HS-5 (cell line): ENCODE data around the gene BANK1.

Experiments used
- DNase-seq: peaks from one replicate; pipeline ENCODE4 v3.0.0-alpha.2; 2012; ENCODE audit warnings: low read depth

The BANK1 gene

GRCh38 chr4:101823864-101824263 is 33.3 kb downstream of the BANK1 start:
- no peak for DNase-seq

- DNase-seq: no peak
Measured at GRCh38 chr4:101824500-101824899, 34.0 kb downstream of the BANK1 start.

- no peak for DNase-seq
Measured at GRCh38 chr4:101825953-101826352, 35.4 kb downstream of the BANK1 start.

GRCh38 chr4:101831816-101832215 is 41.3 kb downstream of the BANK1 start:
- no peak for DNase-seq

- DNase-seq: no peak
Measured at GRCh38 chr4:101833480-101833879, 43.0 kb downstream of the BANK1 start.

- peak; percentile 20 for DNase-seq
Measured at GRCh38 chr4:101835121-101835904, 44.8 kb downstream of the BANK1 start.

GRCh38 chr4:101843054-101843453 is 52.5 kb downstream of the BANK1 start:
- DNase-seq: no peak

- DNase-seq: no peak
Measured at GRCh38 chr4:101846550-101846949, 56.0 kb downstream of the BANK1 start.

- no peak for DNase-seq
Measured at GRCh38 chr4:101850698-101851097, 60.2 kb downstream of the BANK1 start.

GRCh38 chr4:101851672-101852071 is 61.1 kb downstream of the BANK1 start:
- DNase-seq: no peak

GRCh38 chr4:101853028-101853427 is 62.5 kb downstream of the BANK1 start:
- no peak for DNase-seq

GRCh38 chr4:101853691-101854090 is 63.2 kb downstream of the BANK1 start:
- no peak for DNase-seq

- DNase-seq: no peak
Measured at GRCh38 chr4:101855239-101855638, 64.7 kb downstream of the BANK1 start.

GRCh38 chr4:101856149-101856548 is 65.6 kb downstream of the BANK1 start:
- no peak for DNase-seq

- no peak for DNase-seq
Measured at GRCh38 chr4:101857176-101857575, 66.6 kb downstream of the BANK1 start.

- DNase-seq: no peak
Measured at GRCh38 chr4:101858641-101859040, 68.1 kb downstream of the BANK1 start.

GRCh38 chr4:101862595-101862994 is 72.1 kb downstream of the BANK1 start:
- no peak for DNase-seq

GRCh38 chr4:101864660-101865059 is 74.1 kb downstream of the BANK1 start:
- no peak for DNase-seq

- DNase-seq: peak; percentile 16
Measured at GRCh38 chr4:101865501-101866062, 75.1 kb downstream of the BANK1 start.

- no peak for DNase-seq
Measured at GRCh38 chr4:101870874-101871273, 80.3 kb downstream of the BANK1 start.

- no peak for DNase-seq
Measured at GRCh38 chr4:101871962-101872676, 81.6 kb downstream of the BANK1 start.

- DNase-seq: no peak
Measured at GRCh38 chr4:101885574-101885973, 95.0 kb downstream of the BANK1 start.

GRCh38 chr4:101886826-101887225 is 96.3 kb downstream of the BANK1 start:
- DNase-seq: no peak
